Rectal smooth muscle tissue (tissue), 1 donor: ENCODE results near the gene APOC3.
A peak's percentile ranks its signal among the peaks of the same experiment; 100 is the strongest.
"Not testable (repeated sequence)": the region's sequence is repeated elsewhere in the genome, so short reads cannot be mapped to it uniquely, and the experiment has no call there.

Source experiments
- H3K27ac ChIP-seq: one replicate; pipeline ENCODE4 v1.7.0; 2013; ENCODE audit warnings: low read depth, low read length, inconsistent platforms
- H3K27me3 ChIP-seq: one replicate; pipeline ENCODE4 v1.7.0; 2013; ENCODE audit warnings: low read length; ENCODE audit not compliant: control insufficient read depth, insufficient read depth
- H3K36me3 ChIP-seq: one replicate; pipeline ENCODE4 v1.7.0; 2013; ENCODE audit warnings: low read length; ENCODE audit not compliant: control insufficient read depth, insufficient read depth
- H3K4me1 ChIP-seq: one replicate; pipeline ENCODE4 v1.7.0; 2013; ENCODE audit warnings: low read length; ENCODE audit not compliant: control insufficient read depth, insufficient read depth
- H3K4me3 ChIP-seq: one replicate; pipeline ENCODE4 v1.7.0; 2013; ENCODE audit warnings: low read length
- H3K9ac ChIP-seq: one replicate; pipeline ENCODE4 v1.7.0; 2013; ENCODE audit warnings: low read length

Gene APOC3

GRCh38 chr11:116826751-116827431 is 2.8 kb upstream of the APOC3 start:
- Histone ChIP-seq H3K4me1 (no peaks in the 10 kb centered on the region), H3K9ac (no peak overlapping the region), H3K4me3 (no peak overlapping the region), H3K36me3 (no peaks in the 10 kb centered on the region), H3K27me3 (no peaks in the 10 kb centered on the region), H3K27ac (no peak overlapping the region)

- H3K4me1 ChIP-seq: no peaks in the 10 kb centered on the region
- no peak overlapping the region for H3K4me3 ChIP-seq
- no peaks in the 10 kb centered on the region for H3K36me3 ChIP-seq
- H3K27me3 ChIP-seq: no peaks in the 10 kb centered on the region
- no peak overlapping the region for H3K9ac ChIP-seq
- H3K27ac ChIP-seq: no peak overlapping the region
These were observed 2.2 kb upstream of the APOC3 start for GRCh38 chr11:116827461-116827860.

GRCh38 chr11:116828632-116829524 is 829 bp upstream of the APOC3 start:
- Histone ChIP-seq H3K36me3 (no peaks in the 10 kb centered on the region), H3K27me3 (no peaks in the 10 kb centered on the region), H3K27ac (no peak overlapping the region), H3K4me3 (no peak overlapping the region), H3K4me1 (no peaks in the 10 kb centered on the region), H3K9ac (no peak overlapping the region)

- no peak overlapping the region for H3K4me3 ChIP-seq
- H3K9ac ChIP-seq: no peak overlapping the region
- no peaks in the 10 kb centered on the region for H3K36me3 ChIP-seq
- no peak overlapping the region for H3K27ac ChIP-seq
- H3K27me3 ChIP-seq: no peaks in the 10 kb centered on the region
- H3K4me1 ChIP-seq: peaks cover 2% of the 10 kb centered on the region
These were observed 641 bp downstream of the APOC3 start for GRCh38 chr11:116830184-116830912.

- Histone ChIP-seq H3K9ac (no peak overlapping the region), H3K36me3 (no peaks in the 10 kb centered on the region), H3K27me3 (no peaks in the 10 kb centered on the region), H3K27ac (no peak overlapping the region), H3K4me1 (peaks cover 3% of the 10 kb centered on the region), H3K4me3 (no peak overlapping the region)
These were observed 2.2 kb downstream of the APOC3 start for GRCh38 chr11:116831790-116832349.

GRCh38 chr11:116832350-116833290 is 2.9 kb downstream of the APOC3 start:
- H3K9ac ChIP-seq: no peak overlapping the region
- peaks cover 3% of the 10 kb centered on the region for H3K4me1 ChIP-seq
- H3K27ac ChIP-seq: no peak overlapping the region
- H3K36me3 ChIP-seq: no peaks in the 10 kb centered on the region
- H3K27me3 ChIP-seq: no peaks in the 10 kb centered on the region
- H3K4me3 ChIP-seq: no peak overlapping the region

- H3K36me3 ChIP-seq: no peaks in the 10 kb centered on the region
- peaks cover 3% of the 10 kb centered on the region for H3K4me1 ChIP-seq
- no peak overlapping the region for H3K9ac ChIP-seq
- no peak overlapping the region for H3K27ac ChIP-seq
- H3K27me3 ChIP-seq: no peaks in the 10 kb centered on the region
- no peak overlapping the region for H3K4me3 ChIP-seq
These were observed 3.7 kb downstream of the APOC3 start for GRCh38 chr11:116833491-116833815.

- Histone ChIP-seq H3K4me3 (no peak overlapping the region), H3K36me3 (no peaks in the 10 kb centered on the region), H3K9ac (no peak overlapping the region), H3K27ac (no peak overlapping the region), H3K4me1 (peaks cover 3% of the 10 kb centered on the region), H3K27me3 (no peaks in the 10 kb centered on the region)
These were observed 4.3 kb downstream of the APOC3 start for GRCh38 chr11:116833816-116834534.

- not testable (repeated sequence) for H3K4me1 ChIP-seq, H3K4me3 ChIP-seq, H3K27ac ChIP-seq, H3K36me3 ChIP-seq, H3K9ac ChIP-seq, H3K27me3 ChIP-seq
These were observed 4.9 kb downstream of the APOC3 start for GRCh38 chr11:116834535-116835041.

- peak overlapping the region; percentile 70 for H3K27ac ChIP-seq
- H3K4me3 ChIP-seq: peak overlapping the region; percentile 50
- H3K27me3 ChIP-seq: no peaks in the 10 kb centered on the region
- no peak overlapping the region for H3K9ac ChIP-seq
- H3K36me3 ChIP-seq: no peaks in the 10 kb centered on the region
- H3K4me1 ChIP-seq: peaks cover 3% of the 10 kb centered on the region
These were observed 5.5 kb downstream of the APOC3 start for GRCh38 chr11:116835042-116835772.
